RPMI8226 (cell line): ENCODE data around the gene GDPD1.
"Not testable (repeated sequence)": the region's sequence is repeated elsewhere in the genome, so short reads cannot be mapped to it uniquely, and the experiment has no call there.

Experiments
- DNase-seq: peaks from one replicate; pipeline ENCODE4 v3.0.0-alpha.2; 2015

Gene GDPD1

DNA sequence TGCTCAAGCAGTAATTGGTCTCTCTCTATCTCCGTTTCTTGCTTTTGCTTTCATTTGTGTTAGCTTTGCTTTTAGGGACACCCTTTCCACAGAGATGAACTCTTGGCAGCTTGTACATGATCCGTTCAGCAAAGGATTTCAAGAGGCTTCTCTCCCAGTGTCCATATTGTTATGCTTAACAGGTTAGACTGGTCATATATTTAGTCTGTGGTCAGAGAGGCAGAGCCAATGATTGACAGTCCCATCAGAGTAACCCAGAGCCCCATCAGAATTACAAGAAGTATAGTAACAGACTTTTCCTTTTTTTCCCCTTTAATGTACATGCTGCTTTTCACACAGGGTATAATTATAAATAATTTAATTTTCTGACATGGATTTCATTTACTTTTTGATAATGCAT lies 34.4 kb downstream of the GDPD1 start:
- DNase-seq = no peak

GRCh38 chr17:59257101-59257500 lies 36.8 kb downstream of the GDPD1 start:
- DNase-seq = no peak

- DNase-seq = no peak
Observed at GRCh38 chr17:59260722-59261121, 40.4 kb downstream of the GDPD1 start.

GRCh38 chr17:59266745-59267144 lies 46.4 kb downstream of the GDPD1 start:
- DNase-seq = no peak

GRCh38 chr17:59267776-59268175 lies 47.5 kb downstream of the GDPD1 start:
- DNase-seq = no peak

DNA sequence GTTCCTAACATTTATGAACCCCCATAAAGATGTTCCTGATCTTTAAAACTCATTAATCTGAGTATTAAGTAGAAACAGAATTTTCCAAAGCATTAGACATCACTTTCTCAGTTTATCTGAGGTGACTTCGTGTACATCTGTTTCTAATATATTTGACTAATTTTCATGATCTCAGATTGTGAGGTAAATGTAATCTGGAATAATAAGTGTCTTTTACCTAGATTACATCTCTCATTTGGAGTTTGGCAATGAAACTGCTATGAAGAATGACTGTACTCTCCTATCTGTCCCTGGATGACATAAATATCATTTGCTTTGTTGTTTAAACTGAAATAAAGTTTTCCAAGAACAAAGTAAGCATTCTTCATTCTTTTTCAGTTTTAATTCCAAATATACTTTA lies 55.3 kb downstream of the GDPD1 start:
- DNase-seq = no peak

GRCh38 chr17:59277031-59277430 lies 56.7 kb downstream of the GDPD1 start:
- DNase-seq = peak; percentile 42

- DNase-seq = no peak
Observed at GRCh38 chr17:59278406-59278805, 58.1 kb downstream of the GDPD1 start.

GRCh38 chr17:59284317-59284716 lies 64.0 kb downstream of the GDPD1 start:
- DNase-seq = no peak

GRCh38 chr17:59287452-59287851 lies 67.1 kb downstream of the GDPD1 start:
- DNase-seq = peak; percentile 72

DNA sequence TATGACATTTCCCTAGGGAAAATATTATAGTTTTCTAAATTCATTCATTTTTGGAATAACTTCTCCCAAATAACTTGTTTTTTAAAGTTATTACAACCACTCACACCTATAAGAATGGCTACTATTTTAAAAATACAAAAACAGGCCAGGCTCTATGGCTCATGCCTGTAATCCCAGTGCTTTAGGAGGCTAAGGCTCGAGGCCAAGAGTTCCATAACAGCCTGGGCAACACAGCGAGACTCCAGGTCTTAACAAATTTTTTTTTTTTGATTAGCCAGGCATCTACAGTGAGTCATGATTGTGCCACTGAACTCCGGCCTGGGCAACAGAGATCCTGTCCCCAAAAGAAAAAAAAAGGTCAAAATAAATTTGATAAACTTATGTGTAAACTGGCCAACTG lies 67.6 kb downstream of the GDPD1 start:
- DNase-seq = no peak

DNA sequence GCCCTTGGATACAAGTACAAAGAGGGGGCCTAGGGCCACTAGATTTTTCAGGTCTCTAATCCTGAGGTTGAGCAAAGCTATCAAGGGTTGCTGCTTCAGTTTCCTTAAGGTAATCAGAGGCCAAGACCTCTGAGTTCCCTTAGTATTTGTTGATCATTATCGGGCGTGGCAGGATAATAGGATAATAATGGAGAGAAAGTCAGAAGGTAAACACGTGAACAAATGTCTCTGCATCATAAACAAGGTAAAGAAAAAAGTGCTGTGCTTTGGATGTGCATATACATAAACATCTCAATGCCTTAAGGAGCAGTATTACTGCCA lies 69.6 kb downstream of the GDPD1 start:
- DNase-seq = no peak

DNA sequence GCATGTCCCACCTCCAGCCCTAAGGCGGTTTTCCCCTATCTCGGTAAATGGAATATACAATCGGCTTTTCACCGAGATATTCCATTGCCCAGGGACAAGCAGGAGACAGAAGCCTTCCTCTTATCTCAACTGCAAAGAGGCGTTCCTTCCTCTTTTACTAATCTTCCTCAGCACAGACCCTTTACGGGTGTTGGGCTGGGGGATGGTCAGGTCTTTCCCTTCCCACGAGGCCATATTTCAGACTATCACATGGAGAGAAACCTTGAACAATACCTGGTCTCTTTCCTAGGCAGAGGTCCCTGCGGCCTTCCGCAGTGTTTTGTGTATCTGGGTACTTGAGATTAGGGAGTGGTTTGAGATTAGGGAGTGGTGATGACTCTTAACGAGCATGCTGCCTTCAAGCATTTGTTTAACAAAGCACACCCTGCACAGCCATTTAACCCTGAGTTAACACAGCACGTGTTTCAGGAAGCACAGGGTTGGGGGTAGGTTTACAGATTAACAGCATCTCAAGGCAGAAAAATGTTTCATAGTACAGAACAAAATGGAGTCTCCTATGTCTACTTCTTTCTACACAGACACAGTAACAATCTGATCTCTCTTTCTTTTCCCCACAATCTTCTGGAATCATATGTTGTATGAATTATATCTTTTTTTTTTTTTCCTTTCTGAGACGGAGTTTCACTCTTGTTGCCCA lies 70.1 kb downstream of the GDPD1 start:
- not testable (repeated sequence) for DNase-seq

GRCh38 chr17:59292174-59292523 lies 71.8 kb downstream of the GDPD1 start:
- no peak for DNase-seq

DNA sequence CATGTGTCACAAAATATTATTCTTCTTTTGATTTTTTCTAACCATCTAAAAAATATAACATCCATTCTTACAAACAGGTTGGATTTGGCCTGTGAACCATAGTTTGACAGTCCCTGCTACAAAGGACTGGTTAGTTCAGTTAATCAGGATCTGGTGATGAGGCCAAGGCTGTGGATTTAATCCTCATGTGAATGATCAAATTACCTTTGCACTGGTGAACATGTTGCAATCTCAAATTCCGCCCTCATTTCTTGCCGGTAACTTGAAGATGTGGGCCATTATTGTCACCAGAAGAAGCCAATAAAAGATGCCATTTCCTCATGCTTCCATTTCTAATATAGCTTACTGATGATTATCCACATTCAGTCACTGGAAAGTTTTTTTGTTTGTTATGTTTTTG lies 75.9 kb downstream of the GDPD1 start:
- DNase-seq = no peak

- no peak for DNase-seq
Observed at GRCh38 chr17:59298521-59298920, 78.2 kb downstream of the GDPD1 start.

- no peak for DNase-seq
Observed at GRCh38 chr17:59299400-59300092, 79.2 kb downstream of the GDPD1 start.

DNA sequence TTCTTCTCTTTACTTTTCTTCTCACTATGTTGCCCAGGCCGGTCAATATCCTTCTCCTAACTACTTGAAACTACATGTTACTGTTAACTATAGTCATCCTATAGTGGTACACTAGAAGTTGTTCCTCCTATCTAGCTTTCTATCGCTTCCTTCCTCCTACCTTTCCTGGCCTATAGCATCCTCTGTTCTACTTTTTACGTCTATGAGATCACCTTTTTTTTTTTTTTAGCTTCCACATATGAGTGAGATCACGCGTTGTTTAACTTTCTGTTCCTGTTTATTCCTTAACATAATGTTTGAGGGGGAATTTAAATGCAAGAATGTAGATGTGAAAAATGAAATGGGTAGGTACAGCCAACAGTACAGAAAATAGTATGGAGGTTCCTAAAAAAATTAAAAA lies 80.6 kb downstream of the GDPD1 start:
- no peak for DNase-seq

- no peak for DNase-seq
Observed at GRCh38 chr17:59304811-59305210, 84.5 kb downstream of the GDPD1 start.

GRCh38 chr17:59310263-59310920 lies 90.1 kb downstream of the GDPD1 start:
- no peak for DNase-seq

- DNase-seq = peak; percentile 75
Observed at GRCh38 chr17:59311051-59311468, 90.7 kb downstream of the GDPD1 start.

GRCh38 chr17:59311521-59311920 lies 91.2 kb downstream of the GDPD1 start:
- DNase-seq = not testable (repeated sequence)

DNA sequence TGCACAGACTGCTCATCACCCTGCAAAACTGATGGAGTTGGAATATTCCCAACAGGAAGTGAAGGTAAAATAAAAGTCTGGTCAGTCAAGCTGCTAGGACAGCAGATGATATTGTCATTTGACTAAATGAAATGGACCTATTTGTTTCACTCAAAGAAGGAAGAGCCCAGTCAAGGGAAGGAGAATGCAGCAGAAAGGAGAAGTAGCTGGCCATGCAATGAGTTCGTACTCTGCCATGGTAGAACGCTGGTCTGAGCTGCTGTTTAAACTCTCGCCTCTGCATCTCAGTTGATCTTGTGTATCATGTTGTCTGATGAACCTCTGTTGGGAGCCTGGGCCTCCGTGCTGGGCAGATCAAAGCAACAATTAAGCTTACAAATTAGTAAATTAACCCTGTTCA lies 95.6 kb downstream of the GDPD1 start:
- DNase-seq = no peak
